H9 (cell line): ENCODE data around the gene CDC5L. TPM values are rescaled to one million over a fixed set of nuclear protein-coding genes. Genes with fewer than 3 reads are reported as not detected.

Source experiments
- DNase-seq: peaks from one replicate; pipeline ENCODE4 v3.0.0-alpha.2; 2017
- H2AFZ ChIP-seq: one replicate; pipeline ENCODE4 v1.6.1; 2013; ENCODE audit warnings: mild to moderate bottlenecking, low read length, control low read depth, moderate library complexity
- H2AK5ac ChIP-seq: 2 replicates; pipeline ENCODE4 v1.6.1; 2013; ENCODE audit warnings: low read length, control low read depth, mixed read lengths; ENCODE audit not compliant: insufficient read length
- H2BK120ac ChIP-seq: one replicate; pipeline ENCODE4 v1.6.1; 2013; ENCODE audit warnings: low read depth, mild to moderate bottlenecking, low read length, control low read depth, inconsistent platforms; ENCODE audit not compliant: poor library complexity, severe bottlenecking
- H2BK12ac ChIP-seq: 2 replicates; pipeline ENCODE4 v1.6.1; 2013; ENCODE audit warnings: low read length, control low read depth, mixed read lengths, low read depth; ENCODE audit not compliant: insufficient read length
- H2BK15ac ChIP-seq: 2 replicates; pipeline ENCODE4 v1.6.1; 2013; ENCODE audit warnings: low read depth, low read length, control low read depth
- H2BK20ac ChIP-seq: one replicate; pipeline ENCODE4 v1.6.1; 2013; ENCODE audit warnings: low read depth, mild to moderate bottlenecking, low read length, control low read depth, inconsistent platforms; ENCODE audit not compliant: poor library complexity, severe bottlenecking
- H2BK5ac ChIP-seq: 2 replicates; pipeline ENCODE4 v1.6.1; 2013; ENCODE audit warnings: low read length, control low read depth, mixed read lengths; ENCODE audit not compliant: insufficient read length
- H3K14ac ChIP-seq: 2 replicates; pipeline ENCODE4 v1.6.1; 2013; ENCODE audit warnings: low read length, control low read depth; ENCODE audit not compliant: insufficient read depth
- H3K18ac ChIP-seq: 2 replicates; pipeline ENCODE4 v1.6.1; 2013; ENCODE audit warnings: low read depth, mild to moderate bottlenecking, mixed read lengths, low read length, control low read depth; ENCODE audit not compliant: insufficient read length
- H3K23ac ChIP-seq: 2 replicates; pipeline ENCODE4 v1.6.1; 2013; ENCODE audit warnings: low read length, control low read depth, mixed read lengths, low read depth; ENCODE audit not compliant: insufficient read length
- H3K23me2 ChIP-seq: 2 replicates; pipeline ENCODE4 v1.6.1; 2013; ENCODE audit warnings: low read depth, mild to moderate bottlenecking, mixed read lengths, low read length, control low read depth; ENCODE audit not compliant: insufficient read length, poor library complexity, severe bottlenecking
- H3K27ac ChIP-seq: 2 replicates; pipeline ENCODE4 v1.5.1; 2013; ENCODE audit warnings: low read length, control low read depth, mixed read lengths, low read depth; ENCODE audit not compliant: insufficient read length
- H3K27me3 ChIP-seq: 2 replicates; pipeline ENCODE4 v1.6.1; 2013; ENCODE audit warnings: low read length, control low read depth, inconsistent platforms; ENCODE audit not compliant: insufficient read depth
- H3K4ac ChIP-seq: 2 replicates; pipeline ENCODE4 v1.6.1; 2013; ENCODE audit warnings: low read depth, mild to moderate bottlenecking, control low read depth, inconsistent platforms, low read length, moderate library complexity
- H3K4me1 ChIP-seq: 2 replicates; pipeline ENCODE4 v1.6.1; 2013; ENCODE audit warnings: low read length, control low read depth, inconsistent platforms; ENCODE audit not compliant: insufficient read depth
- H3K4me2 ChIP-seq: 2 replicates; pipeline ENCODE4 v1.6.1; 2013; ENCODE audit warnings: low read length, control low read depth, mixed read lengths; ENCODE audit not compliant: insufficient read length, insufficient read depth
- H3K56ac ChIP-seq: 2 replicates; pipeline ENCODE4 v1.6.1; 2013; ENCODE audit warnings: low read depth, mild to moderate bottlenecking, mixed read lengths, low read length, control low read depth; ENCODE audit not compliant: insufficient read length
- H3K79me1 ChIP-seq: 2 replicates; pipeline ENCODE4 v1.6.1; 2013; ENCODE audit warnings: low read depth, mild to moderate bottlenecking, moderate library complexity, low read length, control low read depth, inconsistent platforms; ENCODE audit not compliant: insufficient read depth, poor library complexity, severe bottlenecking
- H3K79me2 ChIP-seq: 2 replicates; pipeline ENCODE4 v1.6.1; 2013; ENCODE audit warnings: low read length, control low read depth, inconsistent platforms; ENCODE audit not compliant: insufficient read depth
- H3K9ac ChIP-seq: 2 replicates; pipeline ENCODE4 v1.6.1; 2013; ENCODE audit warnings: low read length, control low read depth, mixed read lengths; ENCODE audit not compliant: insufficient read length; ENCODE audit errors: extremely low read depth
- H3K9me3 ChIP-seq: one replicate; pipeline ENCODE4 v1.6.1; 2013; ENCODE audit warnings: low read depth, low read length, inconsistent platforms; ENCODE audit not compliant: control insufficient read depth
- H3T11ph ChIP-seq: one replicate; pipeline ENCODE4 v1.6.1; 2013; ENCODE audit warnings: mild to moderate bottlenecking, low read length, control low read depth, inconsistent platforms
- H4K20me1 ChIP-seq: one replicate; pipeline ENCODE4 v1.6.1; 2013; ENCODE audit not compliant: control insufficient read depth, insufficient read length, insufficient read depth
- H4K5ac ChIP-seq: 2 replicates; pipeline ENCODE4 v1.6.1; 2013; ENCODE audit warnings: low read depth, mild to moderate bottlenecking, mixed read lengths, low read length, control low read depth; ENCODE audit not compliant: insufficient read length
- H4K8ac ChIP-seq: replicated peaks from 2 replicates; pipeline ENCODE4 v1.6.1; 2013; ENCODE audit warnings: low read length, control low read depth, mixed read lengths, low read depth; ENCODE audit not compliant: insufficient read length
- H4K91ac ChIP-seq: 2 replicates; pipeline ENCODE4 v1.6.1; 2013; ENCODE audit warnings: low read depth, mild to moderate bottlenecking, moderate library complexity, mixed read lengths, low read length, control low read depth; ENCODE audit not compliant: insufficient read length
- H3K27ac Mint-ChIP-seq, 3 experiments: 2 replicates in 2 of 3; 3 replicates in 1 of 3; pipeline ENCODE4 v1.8.0; 2020 to 2021; ENCODE audit warnings: mixed read lengths in 3 of 3, mild to moderate bottlenecking in 1 of 3, moderate library complexity in 1 of 3
- H3K27me3 Mint-ChIP-seq: 2 replicates; pipeline ENCODE4 v1.8.0; 2021; ENCODE audit warnings: low read depth, mild to moderate bottlenecking, moderate library complexity, mixed read lengths
- H3K36me3 Mint-ChIP-seq, 3 experiments: 2 replicates in 2 of 3; 3 replicates in 1 of 3; pipeline ENCODE4 v1.8.0; 2020 to 2021; ENCODE audit warnings: low read depth in 3 of 3, mixed read lengths in 3 of 3; ENCODE audit not compliant: insufficient read depth in 1 of 3
- H3K4me1 Mint-ChIP-seq, 2 experiments: 2 replicates each; pipeline ENCODE4 v1.8.0; 2020; ENCODE audit warnings: mixed read lengths in 2 of 2
- H3K4me3 Mint-ChIP-seq, 2 experiments: 2 replicates in 1 of 2; 3 replicates in 1 of 2; pipeline ENCODE4 v1.8.0; 2020 to 2021; ENCODE audit warnings: mild to moderate bottlenecking in 2 of 2, mixed read lengths in 2 of 2, moderate library complexity in 1 of 2
- H3K9me3 Mint-ChIP-seq, 2 experiments: 2 replicates in 1 of 2; 3 replicates in 1 of 2; pipeline ENCODE4 v1.8.0; 2020; ENCODE audit warnings: mild to moderate bottlenecking in 2 of 2, mixed read lengths in 2 of 2, moderate library complexity in 1 of 2
- CTCF ChIP-seq: fragments of 200-600 bp; sonication (generic); conservative IDR thresholded peaks from 3 replicates; pipeline ENCODE4 v1.8.0; 2021; ENCODE audit warnings: antibody characterized with exemption, mild to moderate bottlenecking
- WGBS: extraction: QIAGEN DNeasy Blood & Tissue Kit; methylation state at CpG from one replicate; pipeline ENCODE4 v1.1.7; 2013; ENCODE audit warnings: missing lambda C conversion rate, low lambda C conversion rate, mixed read lengths; ENCODE audit not compliant: insufficient read length; ENCODE audit errors: extremely low coverage; 5-methylcytosine and 5-hydroxymethylcytosine counted together
- total RNA-seq: library from RNA; stranded (reverse); gene quantifications from 2 replicates; pipeline ENCODE4 v1.2.1, GENCODE V29; 2021

The CDC5L gene
- total RNA-seq, 1 experiment from 2014 or later = 34.3 TPM

GRCh38 chr6:44456966-44457292 is 69.4 kb downstream of the CDC5L start:
- no peak overlapping the region for H3K4me2 ChIP-seq
- no peak overlapping the region for H2AK5ac ChIP-seq
- H3K79me1 ChIP-seq = no peaks in the 10 kb centered on the region
- no peak overlapping the region for H3K4ac ChIP-seq
- H2BK120ac ChIP-seq = no peak overlapping the region
- Mint-ChIP-seq H3K27me3 (peaks cover 3% of the 10 kb centered on the region), H3K4me3 (no peak overlapping the region), H3K36me3 (peaks cover 0 to 3% (median 0%) of the 10 kb centered on the region in 3 experiments; a peak in 1 of 7 replicates), H3K27ac (no peak overlapping the region), H3K9me3 (no peaks in the 10 kb centered on the region; a peak in 1 of 5 replicates), H3K4me1 (peaks cover 5% of the 10 kb centered on the region in 2 experiments)
- no peak overlapping the region for H2BK12ac ChIP-seq
- no peak overlapping the region for H3K9ac ChIP-seq
- no peak overlapping the region for H3K18ac ChIP-seq
- H2BK5ac ChIP-seq = no peak overlapping the region
- no peak overlapping the region for H2AFZ ChIP-seq
- H3K56ac ChIP-seq = no peak overlapping the region
- WGBS = no CpG with 5 or more reads among the region's 5 CpGs
- no peak overlapping the region for H3K27ac ChIP-seq
- no peak for TF ChIP-seq CTCF
- no peaks in the 10 kb centered on the region for H3K9me3 ChIP-seq
- no peaks in the 10 kb centered on the region for H3K4me1 ChIP-seq
- no peaks in the 10 kb centered on the region for H3K79me2 ChIP-seq
- H3K23ac ChIP-seq = no peak overlapping the region
- H2BK20ac ChIP-seq = no peak overlapping the region
- H4K5ac ChIP-seq = no peak overlapping the region
- H4K8ac ChIP-seq = no peak overlapping the region
- H3T11ph ChIP-seq = no peak overlapping the region
- H3K27me3 ChIP-seq = no peaks in the 10 kb centered on the region
- H2BK15ac ChIP-seq = no peak overlapping the region
- no peak for DNase-seq
- no peak overlapping the region for H3K14ac ChIP-seq
- H3K23me2 ChIP-seq = no peaks in the 10 kb centered on the region
- H4K91ac ChIP-seq = no peak overlapping the region
- H4K20me1 ChIP-seq = no peaks in the 10 kb centered on the region
